ENCODE measurements around the gene PLPP1.

DNA sequence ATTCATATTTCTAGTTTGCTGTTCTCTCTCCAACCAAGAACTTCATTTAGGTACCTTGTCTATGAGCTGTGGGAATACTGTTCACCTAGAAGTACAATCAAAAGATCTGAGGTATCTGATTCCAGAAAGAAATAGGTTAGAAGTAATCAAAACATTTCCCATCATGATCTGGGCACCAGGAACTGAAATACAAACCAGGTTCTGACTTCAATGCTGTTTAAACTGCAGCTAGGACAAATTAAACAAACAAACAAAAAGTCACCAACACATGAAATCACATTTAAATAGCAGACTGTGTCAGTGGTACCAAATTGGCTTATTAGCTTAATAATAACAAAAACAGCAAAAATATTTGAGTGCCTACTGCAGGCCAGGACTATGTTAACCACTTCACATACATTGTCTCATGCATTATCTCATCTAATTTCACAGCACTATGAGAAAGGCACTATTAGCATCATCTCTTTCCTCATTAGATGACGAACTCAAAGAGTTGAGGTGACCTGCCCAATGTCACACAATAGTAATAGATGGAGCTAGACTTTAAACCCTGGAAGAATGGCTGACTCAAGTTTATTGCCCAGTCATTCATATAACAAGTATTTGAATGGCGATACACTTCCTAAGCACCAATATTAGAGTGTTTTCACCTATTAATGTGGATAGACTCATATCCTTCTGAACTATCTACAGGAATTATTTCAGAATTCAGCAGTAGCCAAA is 14.5 kb downstream of the PLPP1 start:
- TF ChIP-seq CTCF (IDR thresholded peaks at IDR 0.05; ENCODE audit: low read depth, low read length, poor library complexity, severe bottlenecking) (no peak), EZH2phosphoT487 (IDR thresholded peaks at IDR 0.05; ENCODE audit: borderline replicate concordance, low read length) (no peak)
